GM19238 (cell line): Measurements from ENCODE around the gene TPSD1.
"Not testable (repeated sequence)": the region's sequence is repeated elsewhere in the genome, so short reads cannot be mapped to it uniquely, and the experiment has no call there.

Source experiments
- DNase-seq: peaks from one replicate; pipeline ENCODE4 v3.0.0; 2011; ENCODE audit warnings: low spot score; ENCODE audit not compliant: insufficient read length

Gene TPSD1

GRCh38 chr16:1255276-1256122 lies at the start of gene TPSD1:
TPSD1 (plus strand) TSS chr16:1256069; CDS start chr16:1256281, 212 bp downstream.
- DNase-seq, result not testable (repeated sequence)

- no peak for DNase-seq
Observed at GRCh38 chr16:1206326-1206725, 49.5 kb upstream of the TPSD1 start.

GRCh38 chr16:1206786-1207185 lies 49.1 kb upstream of the TPSD1 start:
- no peak for DNase-seq

GRCh38 chr16:1208239-1208830 lies 47.5 kb upstream of the TPSD1 start:
- DNase-seq, result no peak

DNA sequence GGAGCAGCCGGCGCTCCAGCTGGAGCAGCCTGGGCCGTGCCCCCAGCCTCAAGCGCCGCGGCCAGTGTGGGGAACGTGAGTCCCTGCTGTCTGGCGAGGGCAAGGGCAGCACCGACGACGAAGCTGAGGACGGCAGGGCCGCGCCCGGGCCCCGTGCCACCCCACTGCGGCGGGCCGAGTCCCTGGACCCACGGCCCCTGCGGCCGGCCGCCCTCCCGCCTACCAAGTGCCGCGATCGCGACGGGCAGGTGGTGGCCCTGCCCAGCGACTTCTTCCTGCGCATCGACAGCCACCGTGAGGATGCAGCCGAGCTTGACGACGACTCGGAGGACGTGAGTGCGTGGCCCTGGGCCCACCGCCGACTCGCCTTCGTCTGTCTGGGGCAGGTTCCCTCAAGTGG lies 46.8 kb upstream of the TPSD1 start:
- no peak for DNase-seq

- no peak for DNase-seq
Observed at GRCh38 chr16:1210461-1210860, 45.4 kb upstream of the TPSD1 start.

DNA sequence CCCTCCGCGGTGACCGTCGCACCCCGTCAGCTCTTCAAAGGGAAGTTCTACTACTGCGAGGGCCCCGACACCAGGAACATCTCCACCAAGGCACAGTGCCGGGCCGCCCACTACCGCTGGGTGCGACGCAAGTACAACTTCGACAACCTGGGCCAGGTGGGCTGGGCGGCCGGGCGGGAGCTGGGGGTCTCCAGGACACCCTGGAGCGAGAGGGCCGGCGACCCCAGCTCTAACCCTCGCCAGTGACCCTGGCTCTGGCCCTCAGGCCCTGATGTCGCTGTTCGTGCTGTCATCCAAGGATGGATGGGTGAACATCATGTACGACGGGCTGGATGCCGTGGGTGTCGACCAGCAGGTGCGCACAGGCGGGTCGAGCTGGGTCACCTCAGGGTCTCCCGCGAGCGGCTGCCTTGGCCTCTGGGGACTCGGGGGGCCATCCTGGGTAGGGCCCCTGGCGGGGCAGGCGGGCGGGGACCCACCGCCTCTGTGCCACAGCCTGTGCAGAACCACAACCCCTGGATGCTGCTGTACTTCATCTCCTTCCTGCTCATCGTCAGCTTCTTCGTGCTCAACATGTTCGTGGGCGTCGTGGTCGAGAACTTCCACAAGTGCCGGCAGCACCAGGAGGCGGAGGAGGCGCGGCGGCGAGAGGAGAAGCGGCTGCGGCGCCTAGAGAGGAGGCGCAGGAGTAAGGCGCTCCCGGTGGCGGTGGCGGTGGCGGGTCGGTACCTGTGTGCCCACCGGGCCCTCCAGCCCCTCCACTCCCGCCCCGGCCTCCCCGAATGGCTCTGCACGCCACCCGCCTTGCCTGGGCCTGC lies 44.2 kb upstream of the TPSD1 start:
- no peak for DNase-seq

GRCh38 chr16:1212616-1213194 lies 43.2 kb upstream of the TPSD1 start:
- DNase-seq, result no peak

- no peak for DNase-seq
Observed at GRCh38 chr16:1213231-1213630, 42.6 kb upstream of the TPSD1 start.

GRCh38 chr16:1213796-1214372 lies 42.0 kb upstream of the TPSD1 start:
- DNase-seq, result no peak

DNA sequence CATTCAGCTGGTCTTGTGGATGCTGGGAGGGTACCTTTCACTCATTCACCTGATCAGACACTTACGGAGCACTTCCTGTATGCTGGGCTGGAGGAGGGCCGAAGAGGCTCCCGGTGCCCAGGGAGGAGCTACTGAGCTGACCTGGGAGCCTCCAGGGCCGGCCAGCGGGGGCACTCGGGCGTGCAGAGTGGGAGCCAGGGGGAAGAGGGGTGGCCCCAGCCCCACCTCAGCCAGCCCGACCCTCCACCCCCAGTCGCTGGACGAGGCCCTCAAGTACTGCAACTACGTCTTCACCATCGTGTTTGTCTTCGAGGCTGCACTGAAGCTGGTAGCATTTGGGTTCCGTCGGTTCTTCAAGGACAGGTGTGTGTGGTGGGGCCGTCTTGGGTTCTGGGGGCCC lies 41.1 kb upstream of the TPSD1 start:
- DNase-seq, result no peak

- DNase-seq, result no peak
Observed at GRCh38 chr16:1215574-1216295, 40.1 kb upstream of the TPSD1 start.

DNA sequence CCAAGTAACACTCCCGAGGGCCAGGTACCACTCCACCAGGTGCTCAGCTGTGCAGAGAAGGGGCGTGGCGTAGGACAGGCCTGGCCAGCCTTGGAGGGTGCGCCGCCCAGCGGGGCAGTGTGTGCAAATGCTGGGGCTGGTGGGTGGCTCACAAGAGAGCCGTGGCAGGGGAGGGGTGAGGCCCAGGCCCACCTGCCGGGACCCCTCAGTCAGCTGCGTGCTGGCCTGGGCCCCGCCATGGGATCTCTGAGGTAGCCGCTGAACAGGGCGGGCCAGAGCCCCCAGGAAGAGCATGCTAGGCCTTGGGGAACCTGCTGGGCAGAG lies 39.6 kb upstream of the TPSD1 start:
- DNase-seq, result no peak

GRCh38 chr16:1216681-1217400 lies 39.0 kb upstream of the TPSD1 start:
- DNase-seq, result no peak

- DNase-seq, result no peak
Observed at GRCh38 chr16:1217526-1217925, 38.3 kb upstream of the TPSD1 start.

GRCh38 chr16:1218061-1218929 lies 37.6 kb upstream of the TPSD1 start:
- DNase-seq, result no peak

GRCh38 chr16:1218930-1219611 lies 36.8 kb upstream of the TPSD1 start:
- no peak for DNase-seq

- DNase-seq, result no peak
Observed at GRCh38 chr16:1220098-1220728, 35.7 kb upstream of the TPSD1 start.
